MCF 10A (cell line): ENCODE measurements around the gene FAM227A. TPM values are rescaled to one million over a fixed set of nuclear protein-coding genes. Genes with fewer than 3 reads are reported as not detected.
A peak's percentile ranks its signal among the peaks of the same experiment; 100 is the strongest.
"Not testable (repeated sequence)": the region's sequence is repeated elsewhere in the genome, so short reads cannot be mapped to it uniquely, and the experiment has no call there.

Experiments
- BruUV-seq: library from RNA; stranded (reverse); fragments of 400-500 nt; replicated peaks from 2 replicates; lab custom pipeline; 2021; lab: Mats Ljungman, UMichigan
- CTCF ChIA-PET: fragments of 300-600 bp; sonication (Branson Sonifier 250); formaldehyde crosslinking; extraction: SDS; loops from one replicate; lab custom pipeline; 2021; ENCODE audit warnings: antibody characterized with exemption, inconsistent platforms; lab: Yijun Ruan, JAX
- POLR2A ChIA-PET: fragments of 300-600, 350-650 bp; sonication (Branson Sonifier 250); formaldehyde crosslinking; extraction: SDS; loops from one replicate; lab custom pipeline; 2020; ENCODE audit warnings: antibody characterized with exemption, inconsistent platforms; lab: Yijun Ruan, JAX
- DNase-seq: peaks from one replicate; pipeline ENCODE4 v3.0.0-alpha.2; 2018; ENCODE audit not compliant: unreplicated experiment
- H3K27ac Mint-ChIP-seq: one replicate; pipeline ENCODE4 v1.8.0; 2022; ENCODE audit warnings: mild to moderate bottlenecking, low read depth, mixed read lengths; ENCODE audit not compliant: unreplicated experiment
- H3K27me3 Mint-ChIP-seq: one replicate; pipeline ENCODE4 v1.8.0; 2022; ENCODE audit warnings: mixed read lengths; ENCODE audit not compliant: insufficient read depth, unreplicated experiment
- H3K36me3 Mint-ChIP-seq: one replicate; pipeline ENCODE4 v1.8.0; 2022; ENCODE audit warnings: mild to moderate bottlenecking, moderate library complexity, mixed read lengths; ENCODE audit not compliant: insufficient read depth, unreplicated experiment
- H3K4me1 Mint-ChIP-seq: one replicate; pipeline ENCODE4 v1.8.0; 2022; ENCODE audit warnings: mixed read lengths; ENCODE audit not compliant: insufficient read depth, unreplicated experiment
- H3K4me3 Mint-ChIP-seq: one replicate; pipeline ENCODE4 v1.8.0; 2022; ENCODE audit warnings: mild to moderate bottlenecking, moderate library complexity, mixed read lengths; ENCODE audit not compliant: unreplicated experiment
- H3K9me3 Mint-ChIP-seq: one replicate; pipeline ENCODE4 v1.8.0; 2022; ENCODE audit warnings: mixed read lengths; ENCODE audit not compliant: unreplicated experiment
- intact Hi-C: fragments of 100-400 bp; cut with micrococcal nuclease; formaldehyde crosslinking; loops from 2 replicates; pipeline ENCODE4 v1.14.1; 2022
- total RNA-seq: library from RNA; stranded (reverse); gene quantifications from 2 replicates; pipeline ENCODE4 v1.2.3, GENCODE V29; 2022
- TF ChIP-seq, protein P1 (sequence below): fragments of 200-600 bp; IDR thresholded peaks from one replicate; pipeline ENCODE4 v1.8.0; 2022; ENCODE audit warnings: antibody characterized with exemption, mild to moderate bottlenecking; ENCODE audit not compliant: unreplicated experiment

Gene FAM227A
- total RNA-seq, 1 experiment from 2014 or later = 2.3 TPM

DNA sequence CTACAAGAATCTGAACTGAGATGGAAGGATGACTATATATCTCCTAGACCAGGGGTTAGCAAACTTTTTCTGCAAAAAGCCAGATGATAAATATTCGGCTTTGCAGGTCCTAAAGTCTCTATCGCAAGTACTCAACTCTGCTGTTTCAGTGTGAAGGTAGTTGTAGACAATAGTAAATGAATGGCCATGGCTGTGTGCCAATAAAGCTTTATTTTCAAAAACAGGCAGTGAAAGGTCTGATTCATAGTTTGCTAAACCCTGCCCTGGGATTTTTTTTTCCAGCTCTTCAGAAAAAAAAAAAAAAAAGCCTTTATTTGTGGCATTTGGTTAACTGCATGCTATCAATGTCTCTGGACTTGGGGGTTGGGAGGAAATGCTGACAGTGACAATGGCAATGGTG, 37.5 kb downstream of the FAM227A start:
- BruUV-seq = no TSS peak
- no peaks in the 10 kb centered on the region for H3K9me3 Mint-ChIP-seq

DNA sequence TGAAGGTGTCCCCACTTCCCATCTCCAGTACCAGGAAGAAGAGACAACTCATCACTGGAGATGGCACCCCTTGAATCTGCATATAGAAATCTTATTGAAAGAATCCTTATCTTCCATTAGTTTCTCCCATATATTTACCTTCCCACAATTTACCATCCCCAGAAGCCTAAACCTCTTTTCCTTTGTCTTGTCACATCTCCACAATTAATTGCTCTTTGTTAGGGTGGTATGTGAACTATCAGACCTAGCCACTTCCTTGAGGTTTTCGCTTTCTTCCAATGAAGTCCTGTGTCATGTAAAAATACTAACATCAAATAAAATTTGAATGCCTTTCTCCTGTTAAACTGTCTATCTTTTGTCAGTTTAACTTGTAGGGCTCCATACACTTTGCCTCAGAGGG, 37.9 kb downstream of the FAM227A start:
- intact Hi-C loops = no loop called here
- POLR2A ChIA-PET = no interaction called here
- DNase-seq = no peak
- H3K27me3 Mint-ChIP-seq = no peaks in the 10 kb centered on the region
- CTCF ChIA-PET = interaction anchor here (0.6 kb wide), 1 partner anchor 50 kb away, joined by 3 read pairs; no protein-coding TSS in a partner anchor
- BruUV-seq = no TSS peak
- H3K36me3 Mint-ChIP-seq = peaks cover 16% of the 10 kb centered on the region
- H3K4me3 Mint-ChIP-seq = no peak overlapping the region
- no peak overlapping the region for H3K27ac Mint-ChIP-seq
- H3K9me3 Mint-ChIP-seq = no peaks in the 10 kb centered on the region
- TF ChIP-seq, protein P1, sequence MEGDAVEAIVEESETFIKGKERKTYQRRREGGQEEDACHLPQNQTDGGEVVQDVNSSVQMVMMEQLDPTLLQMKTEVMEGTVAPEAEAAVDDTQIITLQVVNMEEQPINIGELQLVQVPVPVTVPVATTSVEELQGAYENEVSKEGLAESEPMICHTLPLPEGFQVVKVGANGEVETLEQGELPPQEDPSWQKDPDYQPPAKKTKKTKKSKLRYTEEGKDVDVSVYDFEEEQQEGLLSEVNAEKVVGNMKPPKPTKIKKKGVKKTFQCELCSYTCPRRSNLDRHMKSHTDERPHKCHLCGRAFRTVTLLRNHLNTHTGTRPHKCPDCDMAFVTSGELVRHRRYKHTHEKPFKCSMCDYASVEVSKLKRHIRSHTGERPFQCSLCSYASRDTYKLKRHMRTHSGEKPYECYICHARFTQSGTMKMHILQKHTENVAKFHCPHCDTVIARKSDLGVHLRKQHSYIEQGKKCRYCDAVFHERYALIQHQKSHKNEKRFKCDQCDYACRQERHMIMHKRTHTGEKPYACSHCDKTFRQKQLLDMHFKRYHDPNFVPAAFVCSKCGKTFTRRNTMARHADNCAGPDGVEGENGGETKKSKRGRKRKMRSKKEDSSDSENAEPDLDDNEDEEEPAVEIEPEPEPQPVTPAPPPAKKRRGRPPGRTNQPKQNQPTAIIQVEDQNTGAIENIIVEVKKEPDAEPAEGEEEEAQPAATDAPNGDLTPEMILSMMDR = no peak
- no peaks in the 10 kb centered on the region for H3K4me1 Mint-ChIP-seq

More for the DNA sequence above, 37.5 kb downstream of the FAM227A start:
- Mint-ChIP-seq H3K27me3 (no peaks in the 10 kb centered on the region), H3K4me1 (no peaks in the 10 kb centered on the region), H3K27ac (no peak overlapping the region), H3K36me3 (peaks cover 16% of the 10 kb centered on the region), H3K4me3 (no peak overlapping the region)
- TF ChIP-seq, protein P1 = no peak
- CTCF ChIA-PET = interaction anchor here (0.6 kb wide), 1 partner anchor 51 kb away, joined by 3 read pairs; no protein-coding TSS in a partner anchor
- intact Hi-C loops = no loop called here
- POLR2A ChIA-PET = no interaction called here
- DNase-seq = peak; percentile 10

DNA sequence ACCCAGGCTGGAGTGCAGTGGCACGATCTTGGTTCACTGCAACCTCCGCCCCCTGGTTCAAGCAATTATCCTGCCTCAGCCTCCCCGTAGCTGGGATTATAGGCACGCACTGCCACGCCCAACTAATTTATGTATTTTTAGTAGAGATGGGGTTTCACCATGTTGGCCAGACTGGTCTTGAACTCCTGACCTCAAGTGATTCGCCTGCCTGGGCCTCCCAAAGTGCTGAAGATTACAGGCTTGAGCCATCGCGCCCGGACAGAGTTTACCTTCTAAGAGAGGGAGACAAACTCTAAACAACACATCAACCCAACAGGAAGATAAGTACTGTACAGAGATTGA, 41.2 kb downstream of the FAM227A start:
- H3K36me3 Mint-ChIP-seq = peaks cover 22% of the 10 kb centered on the region
- DNase-seq, BruUV-seq, H3K4me3 Mint-ChIP-seq, H3K27ac Mint-ChIP-seq, H3K27me3 Mint-ChIP-seq, H3K4me1 Mint-ChIP-seq, POLR2A ChIA-PET, intact Hi-C loops, H3K9me3 Mint-ChIP-seq: not testable (repeated sequence)
- CTCF ChIA-PET = interaction anchor here (0.7 kb wide), 1 partner anchor 113 kb away, joined by 3 read pairs; no protein-coding TSS in a partner anchor

DNA sequence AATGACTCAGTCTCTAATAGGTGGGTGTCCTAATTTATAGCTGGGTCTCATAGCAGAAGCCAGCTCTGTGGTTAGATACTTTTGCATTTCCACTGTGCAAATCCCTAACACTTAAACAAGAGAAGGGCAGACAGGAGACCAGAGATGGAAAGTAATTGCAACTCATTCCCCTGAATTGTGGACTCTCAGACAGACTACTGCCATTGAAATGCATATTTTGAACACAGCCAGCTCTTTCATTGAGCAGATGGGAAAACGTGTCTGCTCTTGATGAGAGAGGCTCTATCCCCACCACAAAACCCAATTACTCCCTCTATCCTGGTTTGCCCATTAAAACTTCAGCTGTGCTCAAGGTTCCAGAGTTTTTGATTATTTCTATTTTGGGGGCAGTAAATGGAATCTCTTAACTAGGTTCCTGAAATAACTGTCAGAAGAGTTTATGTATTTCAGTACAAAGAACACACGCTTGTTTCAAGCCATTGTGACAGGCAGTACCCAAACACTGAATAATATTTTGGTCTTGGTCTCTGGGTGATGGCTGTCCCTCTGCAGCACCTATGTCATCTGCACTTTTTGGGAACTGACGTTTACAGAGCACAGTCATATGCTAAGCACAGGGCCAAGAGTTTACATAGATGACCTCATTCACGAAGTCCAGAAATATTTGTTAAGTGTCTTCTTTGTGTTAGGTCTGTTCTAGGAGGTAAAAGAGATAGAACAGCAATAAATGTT, 41.7 kb downstream of the FAM227A start:
- CTCF ChIA-PET = interaction anchor here (0.7 to 0.9 kb wide), 2 partner anchors 13 to 112 kb away, joined by 3 read pairs; no protein-coding TSS in a partner anchor
- POLR2A ChIA-PET = interaction anchor here (0.5 to 0.8 kb wide), 2 partner anchors 60 to 79 kb away, joined by 3 to 4 read pairs; no protein-coding TSS in a partner anchor
- Mint-ChIP-seq H3K4me1 (no peaks in the 10 kb centered on the region), H3K4me3 (no peak overlapping the region), H3K36me3 (peaks cover 22% of the 10 kb centered on the region), H3K27me3 (no peaks in the 10 kb centered on the region), H3K9me3 (no peaks in the 10 kb centered on the region), H3K27ac (no peak overlapping the region)
- no peak for DNase-seq
- no TSS peak for BruUV-seq
- intact Hi-C loops = no loop called here
- TF ChIP-seq, protein P1 = no peak
